Astrocyte of the spinal cord (primary cell): ENCODE measurements around the gene ABCF2.

ENCODE experiments used
- DNase-seq: peaks from one replicate; pipeline ENCODE4 v3.0.0; 2011; ENCODE audit warnings: low read depth, low spot score
- H3K4me3 ChIP-seq: 2 replicates; pipeline ENCODE4 v1.5.1; 2011; ENCODE audit warnings: low read depth, mild to moderate bottlenecking, low read length, moderate library complexity
- in situ Hi-C: cut with HindIII; loops from 2 replicates; pipeline ENCODE4 v1.10.0; 2017; ENCODE audit warnings: low sequenced_read_pairs
- TF ChIP-seq, protein P1 (sequence below): IDR thresholded peaks from 2 replicates; pipeline ENCODE4 v1.5.1; 2012; ENCODE audit warnings: low read depth, mild to moderate bottlenecking, low read length, inconsistent platforms

The ABCF2 gene

DNA sequence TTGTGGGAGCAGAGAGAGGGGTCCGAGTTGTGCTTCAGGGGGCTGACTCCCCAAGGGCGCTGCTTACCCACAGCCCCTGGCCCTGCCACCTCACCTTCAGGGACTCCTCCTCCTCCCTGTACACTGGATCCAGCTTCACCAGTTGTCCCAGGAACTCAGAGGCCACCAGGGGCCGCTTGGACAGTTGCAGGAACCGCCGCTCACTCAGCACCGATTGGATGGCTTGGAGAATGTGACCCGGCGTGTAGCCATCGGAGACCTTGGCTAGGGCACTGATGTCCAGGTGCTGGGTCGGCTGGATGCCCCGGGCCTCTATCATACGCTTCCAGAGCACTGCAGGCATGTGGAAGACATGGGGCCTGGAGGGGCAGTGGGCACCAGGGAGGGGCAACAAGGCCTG lies 35.5 kb downstream of the ABCF2 start:
- H3K4me3 ChIP-seq, result no peak overlapping the region
- DNase-seq, result no peak
- TF ChIP-seq, protein P1, sequence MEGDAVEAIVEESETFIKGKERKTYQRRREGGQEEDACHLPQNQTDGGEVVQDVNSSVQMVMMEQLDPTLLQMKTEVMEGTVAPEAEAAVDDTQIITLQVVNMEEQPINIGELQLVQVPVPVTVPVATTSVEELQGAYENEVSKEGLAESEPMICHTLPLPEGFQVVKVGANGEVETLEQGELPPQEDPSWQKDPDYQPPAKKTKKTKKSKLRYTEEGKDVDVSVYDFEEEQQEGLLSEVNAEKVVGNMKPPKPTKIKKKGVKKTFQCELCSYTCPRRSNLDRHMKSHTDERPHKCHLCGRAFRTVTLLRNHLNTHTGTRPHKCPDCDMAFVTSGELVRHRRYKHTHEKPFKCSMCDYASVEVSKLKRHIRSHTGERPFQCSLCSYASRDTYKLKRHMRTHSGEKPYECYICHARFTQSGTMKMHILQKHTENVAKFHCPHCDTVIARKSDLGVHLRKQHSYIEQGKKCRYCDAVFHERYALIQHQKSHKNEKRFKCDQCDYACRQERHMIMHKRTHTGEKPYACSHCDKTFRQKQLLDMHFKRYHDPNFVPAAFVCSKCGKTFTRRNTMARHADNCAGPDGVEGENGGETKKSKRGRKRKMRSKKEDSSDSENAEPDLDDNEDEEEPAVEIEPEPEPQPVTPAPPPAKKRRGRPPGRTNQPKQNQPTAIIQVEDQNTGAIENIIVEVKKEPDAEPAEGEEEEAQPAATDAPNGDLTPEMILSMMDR, result no peak
- in situ Hi-C loops, result no loop called here

DNA sequence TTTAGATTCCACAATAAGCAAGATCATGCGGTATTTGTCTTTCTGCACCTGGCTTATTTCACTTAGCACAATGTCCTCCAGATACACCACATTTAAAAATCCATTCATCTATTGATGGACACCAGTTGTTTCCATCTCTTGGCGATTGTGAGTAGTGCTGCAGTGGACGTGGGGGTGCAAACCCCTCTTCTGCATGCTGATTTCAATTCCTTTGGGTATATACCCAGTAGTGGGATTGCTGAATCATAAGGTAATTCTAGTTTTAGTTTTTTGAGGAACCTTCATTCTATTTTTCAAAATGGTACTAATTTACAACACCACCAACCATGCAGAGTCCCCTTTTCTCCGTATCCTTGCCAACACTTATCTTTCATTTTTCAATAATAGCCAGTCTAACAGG lies 38.0 kb downstream of the ABCF2 start:
- TF ChIP-seq, protein P1, result no peak
- no peak for DNase-seq
- H3K4me3 ChIP-seq, result no peak overlapping the region
- in situ Hi-C loops, result no loop called here

DNA sequence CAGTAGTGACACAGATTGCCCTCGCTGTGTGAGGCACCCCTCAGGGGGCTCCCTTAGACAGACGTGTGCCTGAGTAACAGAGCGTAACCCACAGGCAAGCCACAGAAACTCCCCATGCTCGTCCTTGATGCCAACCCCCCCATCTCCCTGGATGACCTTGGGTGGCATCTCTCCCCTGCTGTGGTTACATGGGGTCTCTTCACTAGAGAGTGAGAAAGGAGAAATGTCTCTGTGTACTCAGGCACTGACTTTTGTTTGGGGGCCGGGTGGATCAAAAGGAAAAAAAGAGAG lies 38.8 kb downstream of the ABCF2 start:
- in situ Hi-C loops, result no loop called here
- DNase-seq, result no peak

DNA sequence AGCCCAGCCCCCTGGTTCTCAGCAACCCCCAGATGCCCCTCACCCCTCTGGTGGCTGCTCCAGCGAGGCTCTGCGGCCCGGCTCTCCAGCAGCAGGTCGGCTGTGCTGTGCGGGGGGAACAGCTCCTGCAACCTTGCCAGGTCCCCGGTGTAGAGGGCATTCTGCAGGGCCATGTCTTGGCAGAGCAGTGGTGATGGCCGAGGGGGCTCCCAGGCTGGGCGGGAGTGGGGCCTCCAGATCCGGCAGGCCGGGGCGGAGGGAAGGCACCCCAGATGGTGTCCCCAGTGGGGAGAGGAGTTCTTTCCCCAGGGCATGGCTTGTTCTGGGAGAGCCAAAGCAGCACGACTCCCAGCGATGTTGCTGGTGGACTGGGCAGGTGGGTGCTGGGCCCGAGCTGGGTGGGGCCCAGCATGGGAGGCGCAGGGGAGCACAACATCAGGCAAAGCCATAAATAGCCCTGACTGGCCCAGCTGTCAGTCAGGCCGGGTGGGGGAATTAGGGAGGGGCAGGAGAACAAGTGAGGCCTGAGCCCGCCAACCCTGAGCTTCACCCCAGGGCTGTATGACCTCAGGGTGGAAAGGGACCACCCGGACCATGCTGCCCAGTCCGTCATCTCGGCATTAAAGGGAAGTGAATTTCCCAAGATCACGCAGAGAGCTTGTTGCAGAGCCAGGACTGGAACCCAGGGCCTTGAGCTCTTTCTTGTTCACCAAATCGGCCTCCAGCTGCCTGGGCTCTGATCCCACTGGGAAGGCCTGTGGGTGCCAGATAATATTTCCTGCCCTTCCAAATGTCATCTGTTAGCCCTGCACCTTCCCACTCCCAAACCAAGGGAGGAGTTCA lies 39.4 kb downstream of the ABCF2 start:
- H3K4me3 ChIP-seq, result no peak overlapping the region
- in situ Hi-C loops, result no loop called here
- DNase-seq, result no peak
- TF ChIP-seq, protein P1, result no peak

More for the DNA sequence above, 38.8 kb downstream of the ABCF2 start:
- TF ChIP-seq, protein P1, result no peak
- H3K4me3 ChIP-seq, result no peak overlapping the region

DNA sequence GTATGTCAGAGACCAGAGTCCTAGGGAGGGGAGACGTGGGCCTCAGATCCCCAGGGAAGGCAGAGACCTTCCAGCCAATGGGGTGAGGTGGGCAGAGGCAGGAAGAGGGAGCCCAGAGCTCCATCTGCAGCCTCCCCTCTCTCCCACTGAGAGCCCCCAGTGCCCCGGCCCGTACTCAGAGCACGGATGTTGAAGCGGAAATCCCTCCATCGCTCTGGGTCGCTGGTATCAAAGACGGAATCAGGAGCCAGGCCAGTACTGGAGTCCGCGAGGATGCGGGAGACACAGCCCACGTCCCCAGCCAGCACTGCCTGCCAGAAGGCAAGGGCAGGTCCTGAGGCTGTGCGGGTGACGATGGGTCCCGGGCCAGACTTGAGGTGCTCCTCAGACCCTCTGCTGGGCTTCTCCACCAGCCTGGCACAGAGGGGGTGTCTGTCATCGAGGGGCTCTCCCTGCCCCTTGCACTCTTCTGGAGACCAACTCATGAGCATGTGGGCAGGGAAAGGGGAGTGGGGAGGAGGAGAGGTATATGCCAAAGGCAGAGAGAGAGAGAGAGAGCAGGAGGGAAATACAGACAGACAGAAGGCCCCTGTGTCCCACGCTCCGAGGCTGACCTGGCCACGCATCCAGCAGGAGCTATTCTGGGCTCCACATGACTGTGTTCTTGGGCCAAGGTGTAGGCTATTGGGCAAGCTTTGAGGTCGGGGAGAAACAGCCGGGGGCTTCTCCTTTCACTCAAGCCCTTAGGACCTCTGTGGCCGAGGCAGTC lies 40.2 kb downstream of the ABCF2 start, which contains the start of gene ASB10:
TSS of gene ASB10 (minus strand) at position 611 of the 769 bp plus-strand sequence. CDS start at position 491, 120 bp downstream.
- TF ChIP-seq, protein P1, result no peak
- in situ Hi-C loops, result no loop called here
- DNase-seq, result no peak
- H3K4me3 ChIP-seq, result no peak within 1 kb of the TSS

DNA sequence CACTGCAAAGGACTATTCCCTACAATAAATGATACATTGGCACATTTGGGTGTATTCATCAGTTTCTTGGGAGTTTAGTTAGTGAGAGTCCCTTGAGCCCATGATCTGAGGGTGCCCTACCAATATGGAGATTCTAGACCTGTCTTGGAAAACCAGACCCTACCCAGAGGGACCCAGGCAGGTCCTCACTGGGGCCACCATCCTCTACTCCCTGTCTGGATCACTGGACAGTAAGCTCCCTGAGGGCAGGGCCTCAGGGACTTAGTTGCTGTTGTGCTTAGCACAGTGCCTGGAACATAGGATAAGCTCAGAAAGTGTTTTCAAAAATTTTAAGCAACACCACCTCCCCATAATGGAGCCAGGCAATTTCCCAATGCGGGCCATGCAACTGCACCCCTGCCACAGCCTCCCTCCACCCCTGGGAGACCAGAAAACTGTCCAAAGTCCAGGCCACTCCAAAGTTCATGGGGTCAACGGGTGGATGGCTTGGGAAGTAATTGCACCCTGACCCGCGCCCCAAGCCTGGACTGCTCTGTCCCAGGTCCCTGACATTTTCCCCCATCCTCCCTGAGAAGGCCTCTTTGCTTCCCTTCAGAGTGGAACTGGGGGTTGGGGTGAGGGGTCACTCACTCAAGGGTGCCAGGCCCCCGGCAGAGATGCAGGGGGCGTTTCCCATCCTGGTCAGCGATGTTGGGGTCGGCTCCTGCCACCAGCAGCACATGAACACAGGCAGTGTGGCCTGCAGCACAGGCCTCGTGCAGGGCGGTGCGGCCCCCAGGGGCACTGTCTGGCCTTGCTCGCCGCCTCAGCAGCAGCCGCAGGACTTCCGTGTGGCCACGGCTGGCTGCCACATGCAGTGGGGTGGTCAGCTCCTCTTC lies 41.0 kb downstream of the ABCF2 start:
- no peak overlapping the region for H3K4me3 ChIP-seq
- DNase-seq, result no peak
- TF ChIP-seq, protein P1, result no peak
- in situ Hi-C loops, result no loop called here
